Measurements from ENCODE around the gene CPVL. TPM values are rescaled to one million over a fixed set of nuclear protein-coding genes. Genes with fewer than 3 reads are reported as not detected.

CPVL gene
- total RNA-seq, 2 donors from 2014 or later, result 4.0 to 17.9 TPM

DNA sequence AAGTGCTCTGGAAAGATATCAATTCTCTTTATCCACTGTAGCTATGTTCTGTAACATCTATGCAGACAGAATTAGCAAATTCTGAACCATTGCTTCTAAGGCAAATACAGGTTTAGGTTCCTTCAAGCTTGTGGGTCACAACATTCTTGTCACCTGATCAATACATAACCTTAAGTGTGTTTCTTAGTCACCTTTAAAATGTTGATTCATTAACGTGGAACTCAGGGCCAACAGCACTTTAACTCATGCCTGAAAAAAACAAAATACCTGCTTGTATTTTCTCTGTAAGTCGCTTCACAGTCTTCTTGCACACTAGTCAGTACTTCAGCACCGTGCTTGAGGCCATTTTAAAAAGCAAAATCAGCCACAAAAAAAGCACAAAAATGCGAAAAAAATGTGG is 153.0 kb downstream of the CPVL start:
- Histone ChIP-seq H3K4me3 (no peak overlapping the region), H3K27me3 (no peaks in the 10 kb centered on the region), H3K27ac (no peak overlapping the region), H3K9me3 (no peaks in the 10 kb centered on the region), H3K4me1 (peaks cover 11% of the 10 kb centered on the region), H3K36me3 (replicated peaks in 1 of 2; ENCODE audit: insufficient read depth in 1 of 2, low read depth in 2 of 2) (no peaks in the 10 kb centered on the region)
- ATAC-seq (no peak), DNase-seq (no peak)
- TF ChIP-seq POLR2A (IDR thresholded peaks at IDR 0.05), result no peak
- TF ChIP-seq, protein P1, sequence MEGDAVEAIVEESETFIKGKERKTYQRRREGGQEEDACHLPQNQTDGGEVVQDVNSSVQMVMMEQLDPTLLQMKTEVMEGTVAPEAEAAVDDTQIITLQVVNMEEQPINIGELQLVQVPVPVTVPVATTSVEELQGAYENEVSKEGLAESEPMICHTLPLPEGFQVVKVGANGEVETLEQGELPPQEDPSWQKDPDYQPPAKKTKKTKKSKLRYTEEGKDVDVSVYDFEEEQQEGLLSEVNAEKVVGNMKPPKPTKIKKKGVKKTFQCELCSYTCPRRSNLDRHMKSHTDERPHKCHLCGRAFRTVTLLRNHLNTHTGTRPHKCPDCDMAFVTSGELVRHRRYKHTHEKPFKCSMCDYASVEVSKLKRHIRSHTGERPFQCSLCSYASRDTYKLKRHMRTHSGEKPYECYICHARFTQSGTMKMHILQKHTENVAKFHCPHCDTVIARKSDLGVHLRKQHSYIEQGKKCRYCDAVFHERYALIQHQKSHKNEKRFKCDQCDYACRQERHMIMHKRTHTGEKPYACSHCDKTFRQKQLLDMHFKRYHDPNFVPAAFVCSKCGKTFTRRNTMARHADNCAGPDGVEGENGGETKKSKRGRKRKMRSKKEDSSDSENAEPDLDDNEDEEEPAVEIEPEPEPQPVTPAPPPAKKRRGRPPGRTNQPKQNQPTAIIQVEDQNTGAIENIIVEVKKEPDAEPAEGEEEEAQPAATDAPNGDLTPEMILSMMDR (IDR thresholded peaks at IDR 0.05), result no peak
- intact Hi-C loops (cut with DNase I), result no loop called here
- whole genome bisulfite sequencing, 2 donors, result 70 to 88% methylated on average over 4 of the region's 4 CpGs

GRCh38 chr7:28992798-28993197 is 153.5 kb downstream of the CPVL start:
- no peak overlapping the region for H3K4me3 ChIP-seq

DNA sequence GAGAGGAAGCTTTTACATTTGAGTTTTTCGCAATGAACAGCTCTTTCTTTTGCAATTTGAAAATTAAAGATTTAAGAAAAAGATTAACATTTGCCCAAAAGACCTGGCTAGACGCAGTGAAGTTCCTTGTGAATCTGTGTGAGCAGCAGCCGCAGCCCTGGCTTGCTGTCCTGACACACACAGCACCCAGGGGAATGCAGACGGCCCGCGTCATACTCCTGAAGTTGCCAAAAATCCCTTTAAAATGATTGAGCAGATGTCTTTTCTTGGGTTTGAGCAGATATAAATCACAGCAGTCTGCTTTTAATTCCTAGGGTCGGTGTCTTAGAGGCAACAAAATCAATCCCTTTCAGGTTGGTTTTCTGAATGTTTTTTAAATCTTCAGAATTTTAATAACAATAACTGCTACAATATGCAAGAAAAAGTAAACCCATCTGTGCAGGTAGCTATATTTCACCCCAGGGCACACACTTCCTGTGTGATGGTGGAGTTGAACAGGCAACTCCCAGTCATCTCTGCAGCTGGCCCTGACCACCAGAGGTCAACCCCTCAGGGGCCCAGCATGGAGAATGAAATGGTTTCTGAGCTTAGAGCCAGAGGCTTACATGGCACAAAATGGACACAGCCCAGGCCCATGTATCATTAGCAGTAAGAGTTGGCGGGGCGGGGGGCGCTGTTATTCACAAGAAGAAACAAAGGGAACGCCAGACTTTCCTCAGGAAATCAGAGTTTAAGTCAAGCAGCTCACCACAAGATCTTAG is 156.0 kb downstream of the CPVL start:
- WGBS, 2 donors, result 79 to 89% methylated on average over 11 of the region's 11 CpGs
- DNase-seq (peak in 1 of 4 donors; percentile 9), ATAC-seq (no peak)
- Histone ChIP-seq H3K36me3 (replicated peaks in 1 of 2; ENCODE audit: insufficient read depth in 1 of 2, low read depth in 2 of 2) (no peaks in the 10 kb centered on the region), H3K27me3 (no peaks in the 10 kb centered on the region), H3K4me1 (no peaks in the 10 kb centered on the region), H3K27ac (no peak overlapping the region), H3K9me3 (no peaks in the 10 kb centered on the region), H3K4me3 (no peak overlapping the region)
- intact Hi-C loops (cut with DNase I), result no loop called here
- TF ChIP-seq POLR2A (IDR thresholded peaks at IDR 0.05), result no peak
- TF ChIP-seq, protein P1 (IDR thresholded peaks at IDR 0.05), result no peak

More at GRCh38 chr7:28992798-28993197, 153.5 kb downstream of the CPVL start:
- DNase-seq, result no peak
- ATAC-seq, result no peak
- Histone ChIP-seq H3K27ac (no peak overlapping the region), H3K27me3 (no peaks in the 10 kb centered on the region), H3K36me3 (replicated peaks in 1 of 2; ENCODE audit: insufficient read depth in 1 of 2, low read depth in 2 of 2) (no peaks in the 10 kb centered on the region), H3K9me3 (no peaks in the 10 kb centered on the region), H3K4me1 (peaks cover 5% of the 10 kb centered on the region)
- no peak for TF ChIP-seq POLR2A (IDR thresholded peaks at IDR 0.05)
- TF ChIP-seq, protein P1 (IDR thresholded peaks at IDR 0.05), result no peak
- intact Hi-C loops (cut with DNase I), result no loop called here
- 82 to 100% methylated on average over 1 of the region's 1 CpG for WGBS, 2 donors

DNA sequence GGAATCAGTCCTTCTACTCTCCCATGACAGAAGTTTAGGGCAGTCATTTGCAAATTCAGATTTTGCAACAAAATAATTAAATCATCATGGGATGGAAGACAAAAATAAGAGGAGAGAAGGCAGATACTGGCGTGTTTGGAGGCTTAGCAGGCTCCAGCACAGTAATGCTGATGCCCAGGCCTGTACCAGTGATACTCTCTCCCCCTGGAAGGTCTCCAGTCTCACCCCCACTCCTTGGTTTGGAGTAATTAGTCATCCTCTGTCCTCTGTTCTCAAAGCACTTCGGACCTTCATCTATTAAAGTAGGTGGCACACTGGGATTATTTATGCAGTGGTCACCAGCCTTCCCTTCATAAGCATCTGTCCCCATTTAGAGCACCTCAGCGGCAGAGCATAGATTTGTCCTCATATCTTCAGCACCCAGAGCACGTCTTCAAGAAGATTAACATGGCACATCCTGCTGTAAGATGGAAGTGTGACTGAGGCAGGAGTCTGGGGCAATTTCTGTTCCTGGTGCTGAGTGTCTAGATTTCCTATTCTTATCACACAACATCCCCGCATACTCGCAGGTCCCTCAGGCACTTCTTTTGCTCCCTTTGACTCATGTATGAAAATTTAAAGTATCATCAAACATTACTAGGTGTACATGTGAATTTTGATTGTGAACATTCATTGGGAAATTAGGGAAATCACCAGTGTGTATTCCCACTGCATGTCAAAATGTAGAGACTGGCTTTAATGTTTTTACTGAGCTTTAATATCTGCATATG is 156.9 kb downstream of the CPVL start:
- Histone ChIP-seq H3K36me3 (replicated peaks in 1 of 2; ENCODE audit: insufficient read depth in 1 of 2, low read depth in 2 of 2) (no peaks in the 10 kb centered on the region), H3K4me3 (no peak overlapping the region), H3K27me3 (no peaks in the 10 kb centered on the region), H3K9me3 (no peaks in the 10 kb centered on the region), H3K27ac (no peak overlapping the region), H3K4me1 (no peaks in the 10 kb centered on the region)
- ATAC-seq (no peak), DNase-seq (no peak)
- intact Hi-C loops (cut with DNase I), result no loop called here
- WGBS, 2 donors, result 71 to 79% methylated on average over 6 of the region's 6 CpGs
- TF ChIP-seq, protein P1 (IDR thresholded peaks at IDR 0.05), result no peak
- TF ChIP-seq POLR2A (IDR thresholded peaks at IDR 0.05), result no peak

Measured in body of pancreas (tissue), 4 donors.